K562 (cell line): ENCODE data around the gene KRTCAP2. TPM values are rescaled to one million over a fixed set of nuclear protein-coding genes. Genes with fewer than 3 reads are reported as not detected.

Experiments
- CHD2 ChIP-seq: IDR thresholded peaks from 2 replicates; pipeline ENCODE4 v1.6.1; 2011; ENCODE audit warnings: low read depth, low read length
- ELF2 ChIP-seq: fragments of 250-450 bp; sonication (Bioruptor Pico); IDR thresholded peaks from 2 replicates; pipeline ENCODE4 v1.5.0; 2021; ENCODE audit warnings: mild to moderate bottlenecking
- FOSL1 ChIP-seq: fragments of 200-800 bp; sonication (Bioruptor generic); conservative IDR thresholded peaks from 2 replicates; pipeline ENCODE4 v1.6.1; 2016; ENCODE audit warnings: missing genetic modification characterization, missing compliant biosample characterization
- MECOM ChIP-seq: fragments of 250-450 bp; sonication (Bioruptor Pico); IDR thresholded peaks from 2 replicates; pipeline ENCODE4 v1.8.0; 2022; ENCODE audit warnings: inconsistent platforms
- NR0B1 ChIP-seq: fragments of 450-650 bp; IDR thresholded peaks from one replicate; pipeline ENCODE4 v1.6.1; 2018; ENCODE audit warnings: mild to moderate bottlenecking, moderate library complexity; ENCODE audit not compliant: partially characterized antibody
- NR4A1 ChIP-seq, 2 experiments: fragments of 250-450 bp in 1 of 2; fragments of 450-650 bp in 1 of 2; sonication (Bioruptor Pico) in 1 of 2; IDR thresholded peaks; 2 replicates each; pipeline versions ENCODE4 v1.4.0 to v1.6.1; 2016 to 2020; ENCODE audit warnings: mild to moderate bottlenecking in 2 of 2, missing compliant biosample characterization in 1 of 2, missing genetic modification characterization in 1 of 2, moderate library complexity in 1 of 2
- PURB ChIP-seq: sonication (generic); formaldehyde crosslinking; IDR thresholded peaks from 2 replicates; pipeline ENCODE4 v1.9.0; 2021; ENCODE audit warnings: low read depth, mild to moderate bottlenecking, missing genetic modification reagents
- RUNX1 ChIP-seq: sonication (generic); IDR thresholded peaks from 2 replicates; pipeline ENCODE4 v1.6.1; 2016; ENCODE audit warnings: antibody characterized with exemption, low read depth
- SAFB2 ChIP-seq: fragments of 200-400 bp; formaldehyde crosslinking; IDR thresholded peaks from 2 replicates; pipeline ENCODE4 v1.6.1; 2018; ENCODE audit warnings: borderline replicate concordance, low read length, low read depth, moderate library complexity; ENCODE audit not compliant: severe bottlenecking
- SRSF1 ChIP-seq: fragments of 200-400 bp; formaldehyde crosslinking; IDR thresholded peaks from 2 replicates; pipeline ENCODE4 v1.6.1; 2017; ENCODE audit warnings: mild to moderate bottlenecking, low read depth, low read length, moderate library complexity
- ZBTB11 ChIP-seq, 3 experiments: fragments of 200-800 bp in 1 of 3; fragments of 250-450 bp in 1 of 3; fragments of 450-650 bp in 1 of 3; sonication (Bioruptor Pico) in 1 of 3; sonication (Bioruptor generic) in 1 of 3; formaldehyde crosslinking in 1 of 3; IDR thresholded peaks; 2 replicates each; pipeline versions ENCODE4 v1.6.1 to v1.8.0; 2016 to 2022; ENCODE audit warnings: mild to moderate bottlenecking in 2 of 3, missing genetic modification characterization in 2 of 3, missing compliant biosample characterization in 1 of 3, moderate library complexity in 1 of 3
- ZNF121 ChIP-seq: sonication (generic); formaldehyde crosslinking; conservative IDR thresholded peaks from 2 replicates; pipeline ENCODE4 v1.8.0; 2022; ENCODE audit warnings: missing genetic modification reagents
- polyA plus RNA-seq, 8 experiments: library from polyadenylated mRNA; depleted of rRNA in 4 of 8; stranded (reverse) in 5 of 8; unstranded in 3 of 8; fragments of >200 nt; fragmentation: Nextera tagmentation in 2 of 8; fragmentation: Illumina TruSeq in 1 of 8; extraction: Ambion mirVana in 2 of 8; extraction: Trizol in 1 of 8; gene quantifications; 2 replicates each; pipeline versions ENCODE4 v1.2.1 to v1.2.3, GENCODE V29; 2011 to 2014; ENCODE audit warnings: inconsistent platforms in 1 of 8, missing spikeins in 1 of 8
- total RNA-seq, 7 experiments: library from RNA; depleted of rRNA in 6 of 7; stranded (reverse); fragments of >200 nt in 6 of 7; fragmentation: Illumina TruSeq in 2 of 7; extraction: Trizol in 2 of 7; gene quantifications; 2 replicates each; pipeline versions ENCODE4 v1.2.1 to v1.2.3, GENCODE V29; 2011 to 2021; ENCODE audit warnings: low replicate concordance in 1 of 7
- TF ChIP-seq, protein P1 (sequence below): fragments of 250-450 bp; sonication (Bioruptor Pico); IDR thresholded peaks from 2 replicates; pipeline ENCODE4 v1.5.0; 2021; ENCODE audit warnings: mild to moderate bottlenecking, moderate library complexity
- TF ChIP-seq, protein P2 (sequence below): fragments of 250-450 bp; sonication (Bioruptor Pico); IDR thresholded peaks from 2 replicates; pipeline ENCODE4 v1.4.0; 2020; ENCODE audit warnings: mild to moderate bottlenecking, moderate library complexity, borderline replicate concordance

KRTCAP2 gene
- total and polyA plus RNA-seq, 9 of the 15 experiments (the other 6 are each of a cell fraction or from before 2014, with no cell fraction given): 126 to 436 (median 244) TPM

GRCh38 chr1:155137154-155137949 lies 35.8 kb downstream of the KRTCAP2 start (continued):
- no peak for TF ChIP-seq FOSL1 (tag)
- TF ChIP-seq CHD2: no peak
- TF ChIP-seq ELF2 (CRISPR knock-in tag): no peak
- no peak for TF ChIP-seq ZBTB11 (CRISPR knock-in tag; IDR thresholded peaks at IDR 0.05)
- TF ChIP-seq SRSF1: no peak
- TF ChIP-seq, protein P1, sequence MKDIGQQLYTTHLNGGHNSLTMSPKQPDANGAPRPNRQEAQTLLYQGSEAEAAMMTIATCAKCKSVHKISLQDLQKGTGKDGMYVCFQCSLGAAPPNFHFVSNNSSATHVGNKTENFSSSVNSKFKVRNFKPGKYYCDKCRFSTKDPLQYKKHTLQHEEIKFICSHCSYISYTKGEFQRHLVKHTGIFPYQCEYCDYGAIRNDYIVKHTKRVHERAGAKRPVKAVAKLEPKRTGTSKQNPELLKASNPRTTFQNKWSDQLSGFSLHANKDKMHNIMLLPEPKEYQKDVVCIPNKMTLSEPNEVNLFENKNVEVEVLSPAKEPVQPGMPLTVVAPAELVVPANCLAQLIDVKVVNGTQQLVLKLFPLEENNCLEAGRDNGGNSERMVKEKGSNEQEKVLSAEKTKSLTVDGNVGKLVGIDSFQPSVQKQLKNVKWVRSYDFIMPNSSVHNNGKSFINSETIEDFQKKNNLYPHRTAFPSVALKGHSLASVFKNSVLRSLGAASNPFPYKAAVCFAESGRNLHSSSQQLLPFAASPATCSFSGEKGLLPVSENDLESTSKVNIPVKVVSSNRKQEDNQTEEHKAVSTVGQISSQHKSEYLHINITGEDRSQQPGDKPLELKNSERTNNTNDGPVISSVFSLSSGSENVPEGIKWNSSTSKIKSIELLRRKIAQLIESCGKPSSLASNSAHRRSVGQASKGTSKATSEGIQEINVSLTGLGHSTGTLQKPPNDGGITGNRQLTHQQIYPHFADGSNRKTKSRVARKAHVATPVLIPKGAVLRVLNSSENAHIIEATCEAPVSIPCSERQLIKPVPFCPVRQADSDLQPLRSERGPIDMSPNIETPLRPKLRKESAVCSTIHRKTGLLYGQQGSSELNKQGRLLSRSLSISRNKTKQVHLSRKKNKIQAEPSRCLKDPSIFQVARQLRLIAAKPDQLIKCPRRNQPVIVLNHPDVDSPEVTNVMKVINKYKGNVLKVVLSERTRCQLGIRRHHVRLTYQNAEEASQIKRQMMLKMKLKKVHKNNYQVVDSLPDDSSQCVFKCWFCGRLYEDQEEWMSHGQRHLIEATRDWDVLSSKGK (CRISPR knock-in tag): no peak
- no peak for TF ChIP-seq MECOM
- no peak for TF ChIP-seq SAFB2
- no peak for TF ChIP-seq PURB (CRISPR knock-in tag)
- no peak for TF ChIP-seq NR4A1 (CRISPR knock-in tag; IDR thresholded peaks at IDR 0.05)
- TF ChIP-seq NR4A1 (tag; IDR thresholded peaks at IDR 0.05): no peak
- TF ChIP-seq, protein P2, sequence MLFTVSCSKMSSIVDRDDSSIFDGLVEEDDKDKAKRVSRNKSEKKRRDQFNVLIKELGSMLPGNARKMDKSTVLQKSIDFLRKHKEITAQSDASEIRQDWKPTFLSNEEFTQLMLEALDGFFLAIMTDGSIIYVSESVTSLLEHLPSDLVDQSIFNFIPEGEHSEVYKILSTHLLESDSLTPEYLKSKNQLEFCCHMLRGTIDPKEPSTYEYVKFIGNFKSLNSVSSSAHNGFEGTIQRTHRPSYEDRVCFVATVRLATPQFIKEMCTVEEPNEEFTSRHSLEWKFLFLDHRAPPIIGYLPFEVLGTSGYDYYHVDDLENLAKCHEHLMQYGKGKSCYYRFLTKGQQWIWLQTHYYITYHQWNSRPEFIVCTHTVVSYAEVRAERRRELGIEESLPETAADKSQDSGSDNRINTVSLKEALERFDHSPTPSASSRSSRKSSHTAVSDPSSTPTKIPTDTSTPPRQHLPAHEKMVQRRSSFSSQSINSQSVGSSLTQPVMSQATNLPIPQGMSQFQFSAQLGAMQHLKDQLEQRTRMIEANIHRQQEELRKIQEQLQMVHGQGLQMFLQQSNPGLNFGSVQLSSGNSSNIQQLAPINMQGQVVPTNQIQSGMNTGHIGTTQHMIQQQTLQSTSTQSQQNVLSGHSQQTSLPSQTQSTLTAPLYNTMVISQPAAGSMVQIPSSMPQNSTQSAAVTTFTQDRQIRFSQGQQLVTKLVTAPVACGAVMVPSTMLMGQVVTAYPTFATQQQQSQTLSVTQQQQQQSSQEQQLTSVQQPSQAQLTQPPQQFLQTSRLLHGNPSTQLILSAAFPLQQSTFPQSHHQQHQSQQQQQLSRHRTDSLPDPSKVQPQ (CRISPR knock-in tag): no peak
- no peak for TF ChIP-seq NR0B1
- no peak for TF ChIP-seq RUNX1
- no peak for TF ChIP-seq ZNF121
